GM18517 (cell line): Measurements from ENCODE around the gene MFSD12.

Source experiments
- ATAC-seq: cut with Tn5 transposase; IDR thresholded peaks from one replicate; pipeline ENCODE4 v1.9.1; 2021; ENCODE audit warnings: mild to moderate bottlenecking, moderate library complexity; ENCODE audit not compliant: unreplicated experiment

MFSD12 gene

GRCh38 chr19:3526507-3527237, 30.7 kb downstream of the MFSD12 start:
- no peak for ATAC-seq

- ATAC-seq, result no peak
These were observed 32.4 kb downstream of the MFSD12 start for GRCh38 chr19:3524904-3525451.

- no peak for ATAC-seq
These were observed 33.1 kb downstream of the MFSD12 start for GRCh38 chr19:3524078-3524842.

- no peak for ATAC-seq
These were observed 33.9 kb downstream of the MFSD12 start for GRCh38 chr19:3523361-3524077.

- no peak for ATAC-seq
These were observed 34.7 kb downstream of the MFSD12 start for GRCh38 chr19:3522421-3523360.

GRCh38 chr19:3521104-3521445, 36.3 kb downstream of the MFSD12 start:
- ATAC-seq, result no peak

GRCh38 chr19:3520166-3521103, 37.0 kb downstream of the MFSD12 start:
- ATAC-seq, result no peak

- ATAC-seq, result no peak
These were observed 38.3 kb downstream of the MFSD12 start for GRCh38 chr19:3519126-3519525.

- no peak for ATAC-seq
These were observed 38.7 kb downstream of the MFSD12 start for GRCh38 chr19:3518659-3519058.

- ATAC-seq, result no peak
These were observed 39.1 kb downstream of the MFSD12 start for GRCh38 chr19:3518255-3518654.

GRCh38 chr19:3517638-3518037, 39.7 kb downstream of the MFSD12 start:
- no peak for ATAC-seq

- ATAC-seq, result no peak
These were observed 40.6 kb downstream of the MFSD12 start for GRCh38 chr19:3516675-3517207.

GRCh38 chr19:3515891-3516422, 41.4 kb downstream of the MFSD12 start:
- no peak for ATAC-seq

GRCh38 chr19:3514930-3515329, 42.5 kb downstream of the MFSD12 start:
- no peak for ATAC-seq

GRCh38 chr19:3513229-3514140, 43.9 kb downstream of the MFSD12 start:
- ATAC-seq, result no peak

- ATAC-seq, result no peak
These were observed 44.7 kb downstream of the MFSD12 start for GRCh38 chr19:3512562-3513228.
